ENCODE results near the gene SPARCL1.
"Not testable (repeated sequence)": the region's sequence is repeated elsewhere in the genome, so short reads cannot be mapped to it uniquely, and the experiment has no call there.

The SPARCL1 gene

DNA sequence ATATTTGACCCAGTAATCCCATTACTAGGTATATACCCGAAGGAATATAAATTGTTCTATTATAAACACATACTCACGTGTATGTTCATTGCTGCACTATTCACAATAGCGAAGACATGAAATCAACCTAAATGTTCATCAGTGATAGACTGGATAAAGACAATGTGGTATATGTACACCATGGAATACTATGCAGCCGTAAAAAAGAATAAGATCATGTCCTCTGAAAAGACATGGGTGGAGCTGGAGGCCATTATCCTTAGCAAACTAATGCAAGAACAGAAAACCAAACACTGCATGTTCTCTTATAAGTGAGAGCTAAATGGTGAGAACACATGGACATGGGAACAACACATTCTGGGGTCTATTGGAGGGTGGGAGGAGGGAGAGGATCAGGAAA lies 70.3 kb downstream of the SPARCL1 start:
- no peak overlapping the region for H3K4me3 ChIP-seq (ENCODE audit: low read length)
- no peak for TF ChIP-seq CTCF (IDR thresholded peaks at IDR 0.05; ENCODE audit: insufficient read depth, low read depth, low read length, missing control alignments)
- DNase-seq (ENCODE audit: low read depth), result no peak

- TF ChIP-seq CTCF (IDR thresholded peaks at IDR 0.05; ENCODE audit: insufficient read depth, low read depth, low read length, missing control alignments), result no peak
- DNase-seq (ENCODE audit: low read depth), result no peak
Observed at GRCh38 chr4:87451537-87451936, 77.6 kb downstream of the SPARCL1 start.

GRCh38 chr4:87446375-87446774 lies 82.8 kb downstream of the SPARCL1 start:
- DNase-seq (ENCODE audit: low read depth); H3K4me3 ChIP-seq (ENCODE audit: low read length): not testable (repeated sequence)

More at GRCh38 chr4:87451537-87451936, 77.6 kb downstream of the SPARCL1 start:
- no peak overlapping the region for H3K4me3 ChIP-seq (ENCODE audit: low read length)

- no peak for TF ChIP-seq CTCF (IDR thresholded peaks at IDR 0.05; ENCODE audit: insufficient read depth, low read depth, low read length, missing control alignments)
- H3K4me3 ChIP-seq (ENCODE audit: low read length), result no peak overlapping the region
- DNase-seq (ENCODE audit: low read depth), result no peak
Observed at GRCh38 chr4:87445964-87446363, 83.2 kb downstream of the SPARCL1 start.

- TF ChIP-seq CTCF (IDR thresholded peaks at IDR 0.05; ENCODE audit: insufficient read depth, low read depth, low read length, missing control alignments), result no peak
- no peak for DNase-seq (ENCODE audit: low read depth)
Observed at GRCh38 chr4:87444741-87445140, 84.4 kb downstream of the SPARCL1 start.

DNA sequence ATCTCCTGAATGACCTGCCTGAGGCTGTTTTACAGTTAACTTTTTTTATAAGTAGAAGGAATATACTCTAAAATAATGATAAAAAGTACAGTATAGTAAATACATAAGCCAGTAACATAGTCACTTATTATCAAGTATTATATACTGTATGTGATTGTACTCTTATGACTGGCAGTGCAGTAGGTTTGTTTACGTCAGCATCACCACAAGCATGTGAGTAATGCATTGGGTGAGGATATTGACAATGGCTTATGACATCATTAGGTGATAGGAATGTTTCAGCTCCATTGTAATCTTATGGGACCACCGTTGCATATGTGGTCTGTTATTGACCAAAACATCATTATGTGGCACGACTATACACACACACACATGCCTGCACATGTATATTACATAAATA lies 86.3 kb downstream of the SPARCL1 start:
- H3K4me3 ChIP-seq (ENCODE audit: low read length), result no peak overlapping the region
- TF ChIP-seq CTCF (IDR thresholded peaks at IDR 0.05; ENCODE audit: insufficient read depth, low read depth, low read length, missing control alignments), result no peak
- no peak for DNase-seq (ENCODE audit: low read depth)

More at GRCh38 chr4:87444741-87445140, 84.4 kb downstream of the SPARCL1 start:
- no peak overlapping the region for H3K4me3 ChIP-seq (ENCODE audit: low read length)

DNA sequence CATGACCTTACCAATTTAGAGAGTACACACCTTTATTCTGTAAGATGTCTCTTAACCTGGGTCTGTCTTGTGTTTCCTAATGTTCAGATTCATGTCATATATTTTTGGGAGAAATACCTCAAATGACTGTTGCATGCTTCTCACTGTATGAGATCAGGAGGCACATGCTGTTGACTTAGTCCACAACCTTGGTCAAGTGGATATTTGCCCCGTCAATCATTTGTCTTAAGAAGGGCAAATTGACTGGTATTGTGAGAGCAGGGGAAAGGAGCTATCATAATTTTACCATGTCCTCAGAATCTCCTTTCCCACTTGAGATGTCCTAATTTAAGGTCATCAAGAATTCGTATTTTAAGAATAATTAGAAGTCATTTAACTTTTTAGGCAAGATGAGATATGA lies 95.8 kb downstream of the SPARCL1 start:
- no peak for TF ChIP-seq CTCF (IDR thresholded peaks at IDR 0.05; ENCODE audit: insufficient read depth, low read depth, low read length, missing control alignments)
- no peak for DNase-seq (ENCODE audit: low read depth)
- H3K4me3 ChIP-seq (ENCODE audit: low read length), result no peak overlapping the region

Data from epithelial cell of esophagus (primary cell).